Right lobe of liver (tissue), 6 donors: Measurements from ENCODE around the gene CMC4. TPM values are rescaled to one million over a fixed set of nuclear protein-coding genes. Genes with fewer than 3 reads are reported as not detected.

Source experiments
- ATAC-seq, 4 donors: fragments of 200-7000 bp; cut with Tn5 transposase; one replicate each; pipeline ENCODE4 v1.9.1; 2020; ENCODE audit warnings: mild to moderate bottlenecking in 4 of 4, moderate library complexity in 4 of 4
- DNase-seq, 3 donors: peaks; one replicate each; pipeline ENCODE4 v3.0.0-alpha.2; 2020
- H3K27ac ChIP-seq, 3 donors: fragments of 200-600 bp; one replicate each; pipeline ENCODE4 v1.8.0; 2022
- H3K27me3 ChIP-seq, 2 donors: fragments of 200-600 bp; one replicate each; pipeline ENCODE4 v1.8.0; 2022
- H3K36me3 ChIP-seq, 4 donors: fragments of 200-600 bp; sonication (generic) in 1 of 4; one replicate each; pipeline versions ENCODE4 v1.5.1 to v1.8.0; 2017 to 2022; ENCODE audit warnings: control low read depth in 1 of 4
- H3K4me1 ChIP-seq, 4 donors: fragments of 200-600 bp; sonication (generic) in 1 of 4; one replicate each; pipeline versions ENCODE4 v1.5.1 to v1.8.0; 2017 to 2022; ENCODE audit warnings: control low read depth in 1 of 4
- H3K4me3 ChIP-seq, 3 donors: fragments of 200-600 bp; one replicate each; pipeline ENCODE4 v1.8.0; 2022
- H3K9me3 ChIP-seq, 4 donors: fragments of 200-600 bp; sonication (generic) in 1 of 4; one replicate each; pipeline versions ENCODE4 v1.5.1 to v1.8.0; 2017 to 2022; ENCODE audit warnings: control low read depth in 1 of 4
- POLR2A ChIP-seq: fragments of 450-650 bp; IDR thresholded peaks from one replicate; pipeline ENCODE4 v1.6.1; 2017; ENCODE audit warnings: antibody characterized with exemption, mild to moderate bottlenecking
- WGBS: methylation state at CpG from one replicate; pipeline ENCODE4 v1.1.6; 2018; ENCODE audit warnings: low coverage, low lambda C conversion rate; ENCODE audit not compliant: insufficient coverage; ENCODE audit errors: missing lambda C conversion rate; 5-methylcytosine and 5-hydroxymethylcytosine counted together
- intact Hi-C, 2 donors: fragments of 100-400 bp; cut with DNase I; formaldehyde crosslinking; loops; one replicate each; pipeline versions ENCODE4 v1.11.2 to v1.14.1; 2022
- total RNA-seq, 6 experiments: library from RNA; depleted of rRNA in 2 of 6; stranded (reverse); fragments of >200 nt in 2 of 6; fragmentation: NEBNext Ultra II Directional in 3 of 6; extraction: Animal tissue kit (Norgen Biotek cat#: 25700) in 3 of 6; gene quantifications; one replicate each; pipeline versions ENCODE4 v1.1.0 to v1.2.4, GENCODE V29; 2016 to 2023
- TF ChIP-seq, protein P1 (sequence below), 4 donors: fragments of 200-600 bp in 3 of 4; fragments of 450-650 bp in 1 of 4; IDR thresholded peaks; one replicate each; pipeline versions ENCODE4 v1.5.1 to v1.8.0; 2016 to 2022; ENCODE audit warnings: antibody characterized with exemption in 4 of 4, mild to moderate bottlenecking in 2 of 4
- donor health status: DM: no; HTN: yes; CAD: no.
- donor health status: DM: no; HTN: no; CAD: no.
- donor health status: DM: no; HTN: no; CAD: no.
- donor health status: DM: no; HTN: yes; CAD: no.
- donor health status: DM: no; HTN: yes; CAD: no.

CMC4 gene
- total RNA-seq, 6 experiments from 2014 or later: 3.9 to 12.2 (median 7.6) TPM

GRCh38 chrX:155028129-155028528 is 42.8 kb downstream of the CMC4 start:
- Histone ChIP-seq H3K9me3 (no peaks in the 10 kb centered on the region), H3K4me1 (no peaks in the 10 kb centered on the region), H3K36me3 (no peaks in the 10 kb centered on the region), H3K27me3 (no peaks in the 10 kb centered on the region), H3K4me3 (peak overlapping the region; percentile 56 to 62 (median 58)), H3K27ac (peak overlapping the region; percentile 93 to 97 (median 97))
- ATAC-seq (peak in 1 of 4 donors; percentile 2), DNase-seq (no peak)
- TF ChIP-seq, protein P1, sequence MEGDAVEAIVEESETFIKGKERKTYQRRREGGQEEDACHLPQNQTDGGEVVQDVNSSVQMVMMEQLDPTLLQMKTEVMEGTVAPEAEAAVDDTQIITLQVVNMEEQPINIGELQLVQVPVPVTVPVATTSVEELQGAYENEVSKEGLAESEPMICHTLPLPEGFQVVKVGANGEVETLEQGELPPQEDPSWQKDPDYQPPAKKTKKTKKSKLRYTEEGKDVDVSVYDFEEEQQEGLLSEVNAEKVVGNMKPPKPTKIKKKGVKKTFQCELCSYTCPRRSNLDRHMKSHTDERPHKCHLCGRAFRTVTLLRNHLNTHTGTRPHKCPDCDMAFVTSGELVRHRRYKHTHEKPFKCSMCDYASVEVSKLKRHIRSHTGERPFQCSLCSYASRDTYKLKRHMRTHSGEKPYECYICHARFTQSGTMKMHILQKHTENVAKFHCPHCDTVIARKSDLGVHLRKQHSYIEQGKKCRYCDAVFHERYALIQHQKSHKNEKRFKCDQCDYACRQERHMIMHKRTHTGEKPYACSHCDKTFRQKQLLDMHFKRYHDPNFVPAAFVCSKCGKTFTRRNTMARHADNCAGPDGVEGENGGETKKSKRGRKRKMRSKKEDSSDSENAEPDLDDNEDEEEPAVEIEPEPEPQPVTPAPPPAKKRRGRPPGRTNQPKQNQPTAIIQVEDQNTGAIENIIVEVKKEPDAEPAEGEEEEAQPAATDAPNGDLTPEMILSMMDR (IDR thresholded peaks at IDR 0.05): no peak
- no peak for TF ChIP-seq POLR2A
- WGBS: 23% methylated on average over 3 of the region's 3 CpGs
- intact Hi-C loops: no loop called here

DNA sequence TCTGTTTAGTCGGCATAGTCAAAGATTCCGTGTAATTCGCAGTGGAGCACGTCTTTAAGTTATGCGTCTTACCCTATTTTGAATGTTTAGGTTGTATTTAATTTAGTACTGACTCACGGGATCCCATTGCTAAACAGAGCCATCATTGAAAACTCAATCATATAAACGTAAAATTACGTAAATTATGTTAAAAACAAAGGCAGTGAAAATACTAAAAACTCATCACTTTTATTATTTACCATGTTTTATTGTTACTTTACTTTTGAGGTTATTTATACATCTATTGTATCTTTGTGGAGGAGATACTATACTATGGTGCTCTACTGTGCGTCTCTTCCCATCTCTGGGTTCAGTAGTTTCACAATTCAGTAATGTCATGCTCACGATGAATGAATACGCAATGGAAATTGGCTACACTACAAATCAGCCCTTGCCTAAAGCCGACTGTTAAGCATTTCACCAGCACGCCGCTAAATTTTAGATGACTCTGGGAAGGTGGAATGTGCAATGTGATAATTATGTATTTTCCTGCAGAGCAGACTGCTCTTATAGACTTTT is 43.3 kb downstream of the CMC4 start:
- Histone ChIP-seq H3K4me3 (peak overlapping the region; percentile 56 to 62 (median 58)), H3K27me3 (no peaks in the 10 kb centered on the region), H3K27ac (peak overlapping the region; percentile 93 to 97 (median 97)), H3K9me3 (no peaks in the 10 kb centered on the region), H3K4me1 (no peaks in the 10 kb centered on the region), H3K36me3 (no peaks in the 10 kb centered on the region)
- intact Hi-C loops: no loop called here
- TF ChIP-seq, protein P1 (IDR thresholded peaks at IDR 0.05): peak in 1 of 4 donors; percentile 6
- TF ChIP-seq POLR2A: peak; percentile 84
- ATAC-seq: peak; percentile 31 to 48 (median 36)
- WGBS: 19% methylated on average over 14 of the region's 14 CpGs
- DNase-seq: no peak

DNA sequence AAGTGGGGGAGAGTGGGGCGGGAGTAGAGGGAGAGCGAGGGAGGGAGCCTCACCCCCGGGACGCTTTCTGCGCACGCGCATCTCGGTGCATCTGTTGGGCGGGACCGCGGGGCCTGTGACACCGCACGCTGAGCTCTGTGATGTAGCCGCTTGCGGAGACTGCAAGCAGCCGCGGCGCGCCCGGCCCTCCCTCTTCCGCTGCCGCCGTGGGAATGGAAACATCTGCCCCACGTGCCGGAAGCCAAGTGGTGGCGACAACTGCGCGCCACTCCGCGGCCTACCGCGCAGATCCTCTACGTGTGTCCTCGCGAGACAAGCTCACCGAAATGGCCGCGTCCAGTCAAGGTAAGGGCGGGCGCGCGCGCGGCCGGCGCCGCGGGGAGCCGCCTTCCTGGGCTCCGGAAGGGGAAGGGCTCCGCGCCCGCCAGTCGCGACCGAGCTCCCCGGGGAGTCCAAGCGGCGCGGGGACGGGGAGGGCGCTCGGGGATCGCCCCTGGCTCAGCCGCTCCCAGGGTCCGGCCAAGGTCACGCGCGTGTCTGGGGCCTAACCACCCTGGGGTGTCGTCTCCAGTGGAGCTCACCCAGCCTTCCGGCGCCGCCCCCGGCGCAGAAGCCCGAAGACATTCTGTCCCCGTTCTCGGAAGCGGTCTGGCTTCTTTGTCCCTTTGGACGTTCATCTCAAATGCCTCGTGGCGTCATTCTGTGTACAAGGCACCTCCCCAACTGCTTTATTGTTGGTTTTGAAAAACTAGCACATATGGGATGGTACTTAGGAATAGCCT is 44.0 kb downstream of the CMC4 start, which contains the start of gene FUNDC2:
TSS of gene FUNDC2 (plus strand) at position 118 of the 782 bp plus-strand sequence. CDS start at position 213, 95 bp downstream.
- ATAC-seq (peak; percentile 85 to 94 (median 88)), DNase-seq (peak; percentile 94 to 96 (median 96))
- Histone ChIP-seq H3K27ac (peak within 1 kb of the TSS; percentile 93 to 97 (median 97)), H3K27me3 (no peaks in the 10 kb centered on the region), H3K9me3 (no peaks in the 10 kb centered on the region), H3K36me3 (no peaks in the 10 kb centered on the region), H3K4me1 (no peaks in the 10 kb centered on the region), H3K4me3 (peak within 1 kb of the TSS; percentile 56 to 62 (median 58))
- TF ChIP-seq POLR2A: peak; percentile 82
- TF ChIP-seq, protein P1 (IDR thresholded peaks at IDR 0.05): no peak
- 19% methylated on average over 11 of the region's 82 CpGs for whole genome bisulfite sequencing
- intact Hi-C loops: no loop called here

- WGBS: 18% methylated on average over 15 of the region's 16 CpGs
- Histone ChIP-seq H3K4me3 (peak overlapping the region; percentile 22 to 58 (median 56)), H3K9me3 (no peaks in the 10 kb centered on the region), H3K36me3 (no peaks in the 10 kb centered on the region), H3K27ac (peak overlapping the region; percentile 93 to 97 (median 97)), H3K4me1 (no peaks in the 10 kb centered on the region), H3K27me3 (no peaks in the 10 kb centered on the region)
- DNase-seq: no peak
- intact Hi-C loops: no loop called here
- ATAC-seq: no peak
- TF ChIP-seq POLR2A: no peak
- TF ChIP-seq, protein P1 (IDR thresholded peaks at IDR 0.05): no peak
These were observed 44.6 kb downstream of the CMC4 start for GRCh38 chrX:155026420-155026726.
